ENCODE results near the gene RARA. TPM values are rescaled to one million over a fixed set of nuclear protein-coding genes. Genes with fewer than 3 reads are reported as not detected.

Gene RARA
- total RNA-seq, 1 experiment from 2014 or later = 11.4 TPM

DNA sequence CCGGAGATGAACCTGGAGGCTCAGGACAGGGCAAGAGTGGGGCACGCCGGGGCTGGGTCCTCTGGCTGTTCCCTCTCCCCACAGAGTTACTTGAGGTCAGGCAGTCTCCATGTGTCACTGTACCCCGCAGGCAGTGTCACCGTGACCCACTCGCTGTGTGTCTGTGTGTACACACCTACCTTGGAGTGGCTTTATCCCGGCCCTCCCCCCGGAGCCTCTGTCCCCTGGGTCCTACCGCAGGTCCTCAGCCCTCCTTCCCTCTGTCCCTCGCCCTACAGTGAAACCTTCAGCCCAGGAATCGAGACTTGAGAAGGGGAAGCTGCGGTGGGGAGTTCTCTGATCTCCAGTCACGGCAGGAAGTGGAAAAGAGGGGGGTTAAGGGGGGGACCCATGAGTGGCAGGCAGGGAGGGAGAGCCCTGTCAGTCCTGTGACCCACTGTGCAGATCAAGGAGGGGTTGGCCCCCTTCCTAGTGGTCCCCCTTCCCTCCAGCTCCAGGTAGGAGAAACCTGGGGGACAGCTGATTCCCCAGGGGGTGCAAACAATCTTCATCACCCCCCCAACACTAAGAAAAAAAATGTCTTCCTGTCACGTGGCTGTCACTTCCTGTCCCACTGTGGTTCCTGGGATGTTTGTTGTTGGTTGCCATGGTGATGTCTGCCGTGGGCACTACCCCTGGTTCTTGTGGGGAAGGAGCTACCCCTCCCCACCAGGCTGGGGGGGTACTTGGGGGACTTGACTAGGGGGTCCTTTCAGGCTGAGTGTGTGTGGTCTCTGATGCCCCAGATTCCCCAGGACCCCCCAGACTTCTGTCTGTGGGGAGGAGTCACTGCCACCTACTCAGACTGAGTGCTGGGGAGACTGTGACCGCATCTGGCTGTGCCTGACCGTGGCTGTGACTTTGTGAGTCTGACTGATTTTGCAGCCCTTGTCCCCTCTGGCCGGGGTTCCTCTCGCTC lies 13.7 kb downstream of the RARA start:
- in situ Hi-C loops (cut with HindIII; ENCODE audit: low pct_unique_long_range_greater_than_20kb, low sequenced_read_pairs) = no loop called here
- peak; percentile 72 for DNase-seq (ENCODE audit: low read depth)

DNA sequence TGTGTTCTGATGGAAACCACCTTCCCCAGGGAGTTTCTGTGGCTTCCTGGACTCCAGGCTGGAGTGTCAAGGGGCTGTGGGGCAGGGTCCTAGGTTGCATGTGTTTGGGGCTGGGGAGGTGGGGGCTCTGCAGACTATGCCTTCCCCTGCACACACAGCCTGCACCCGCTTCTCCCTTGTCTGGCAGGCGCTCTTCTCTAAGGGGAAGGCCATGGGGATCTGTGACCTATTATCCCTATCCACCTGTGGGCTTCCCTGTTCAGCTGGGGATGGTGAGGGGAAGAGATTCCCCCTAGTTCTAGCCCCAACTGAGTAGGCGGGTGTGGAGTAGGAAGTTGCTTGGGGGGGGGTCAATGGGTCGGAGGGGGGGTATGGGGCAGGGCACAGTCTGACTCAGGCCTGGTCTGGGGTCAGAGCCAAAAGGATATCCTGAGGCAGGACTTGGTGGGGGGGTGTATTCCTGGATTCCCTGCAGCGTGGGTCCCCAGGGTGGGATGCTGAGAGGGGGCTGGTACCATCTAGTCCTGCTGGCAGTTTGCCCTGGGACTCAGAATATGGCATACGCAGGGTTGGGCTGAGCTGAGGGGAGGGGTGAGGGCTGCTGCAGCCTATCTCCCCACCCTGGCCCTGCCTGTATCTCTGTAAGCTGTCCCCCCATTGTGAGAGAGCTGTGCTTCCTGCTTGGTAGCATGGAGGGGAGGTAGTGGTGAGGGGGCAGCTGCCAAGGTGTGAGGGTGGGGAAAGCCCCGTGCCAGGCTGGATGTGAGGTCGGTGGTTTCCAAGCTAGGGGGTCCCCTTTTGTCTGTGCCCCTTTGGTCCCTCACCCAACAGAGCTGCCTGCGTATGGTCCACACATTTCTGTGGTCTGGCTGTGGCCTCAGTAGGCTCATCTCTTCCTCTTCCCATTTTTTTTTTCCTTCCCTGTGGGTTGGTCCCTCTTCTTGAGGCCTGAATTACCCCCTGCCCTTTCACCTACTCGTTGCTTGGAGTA lies 14.7 kb downstream of the RARA start:
- in situ Hi-C loops (cut with HindIII; ENCODE audit: low pct_unique_long_range_greater_than_20kb, low sequenced_read_pairs) = no loop called here
- DNase-seq (ENCODE audit: low read depth) = no peak

DNA sequence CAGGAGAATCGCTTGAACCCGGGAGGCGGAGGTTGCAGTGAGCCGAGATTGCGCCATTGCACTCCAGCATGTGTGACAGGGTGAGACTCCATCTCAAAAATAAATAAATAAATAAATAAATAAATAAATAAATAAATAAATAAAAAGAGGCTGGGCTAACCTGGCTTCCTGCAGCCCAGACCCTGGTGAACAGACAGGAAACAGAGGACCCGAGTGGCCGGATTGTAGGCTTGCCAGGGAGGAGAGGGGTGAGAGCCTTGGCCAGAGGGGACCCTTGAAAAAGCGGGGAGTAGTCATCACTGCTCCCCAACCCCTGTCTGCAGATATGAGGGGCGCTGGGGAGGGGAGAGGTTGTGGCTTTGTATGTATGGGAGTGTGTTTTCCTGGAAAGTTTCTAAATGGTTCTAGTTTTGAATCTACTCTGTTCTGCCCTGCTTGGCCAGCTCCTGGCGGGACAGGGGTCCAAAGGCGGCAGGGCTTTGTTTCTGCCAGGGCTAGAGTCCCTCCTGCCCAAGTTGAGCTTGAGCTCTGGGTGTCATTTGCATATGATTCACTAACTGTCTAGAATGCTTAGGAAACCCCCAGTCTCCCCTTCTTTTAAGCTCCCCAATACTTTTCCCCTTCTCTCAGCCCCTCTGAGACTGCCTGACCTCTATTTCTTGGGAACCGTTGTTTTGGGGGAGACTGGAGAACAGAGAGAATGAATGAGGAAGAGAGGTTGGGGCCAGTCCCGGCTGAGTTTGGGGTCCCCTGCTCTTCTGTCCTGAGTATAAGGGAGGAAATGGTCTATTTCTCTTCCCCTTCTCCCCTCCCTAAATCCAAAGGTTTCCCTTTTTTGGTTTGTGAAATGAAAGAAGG lies 16.4 kb downstream of the RARA start:
- no peak for DNase-seq (ENCODE audit: low read depth)
- in situ Hi-C loops (cut with HindIII; ENCODE audit: low pct_unique_long_range_greater_than_20kb, low sequenced_read_pairs) = no loop called here

DNA sequence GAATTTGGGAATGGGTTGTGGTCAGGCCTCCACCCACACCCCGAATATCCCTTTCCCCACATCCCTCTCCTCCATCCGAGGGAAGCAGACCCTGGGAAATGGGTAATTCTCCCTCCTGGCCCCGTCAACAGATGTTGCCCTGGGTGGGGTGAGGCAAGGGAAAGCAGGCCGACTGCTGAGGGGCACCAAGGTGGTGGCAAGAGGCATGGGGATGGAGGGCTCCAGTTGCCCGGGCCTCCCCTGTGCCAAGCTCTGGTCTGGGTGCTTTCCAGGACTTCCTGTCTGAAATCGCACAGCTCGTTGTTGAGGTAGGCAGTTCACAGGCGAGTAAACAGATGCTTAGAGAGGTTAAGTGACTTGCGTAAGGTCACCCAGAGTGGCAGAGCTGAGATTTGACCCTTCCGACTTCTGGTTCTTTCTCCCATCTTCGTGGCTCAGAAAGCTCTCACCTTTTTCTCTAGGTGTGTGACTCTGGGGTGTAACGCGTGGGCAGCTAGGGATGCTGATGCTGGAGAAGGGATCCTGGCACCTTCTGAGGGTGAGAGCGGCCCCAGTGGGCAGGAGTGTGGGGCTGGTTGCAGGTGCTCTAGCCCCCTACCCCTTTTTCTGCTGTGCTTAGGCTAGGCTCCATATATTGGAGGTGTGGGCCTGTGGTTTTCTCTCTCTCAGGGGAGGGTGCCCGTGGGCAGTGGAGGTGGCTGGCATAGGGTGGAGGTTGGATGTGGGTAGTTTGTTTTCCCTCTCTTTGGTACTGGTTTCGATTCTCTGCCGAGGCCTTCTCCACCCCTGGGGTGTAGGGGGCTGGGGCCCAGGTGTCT lies 17.2 kb downstream of the RARA start:
- DNase-seq (ENCODE audit: low read depth) = no peak
- in situ Hi-C loops (cut with HindIII; ENCODE audit: low pct_unique_long_range_greater_than_20kb, low sequenced_read_pairs) = no loop called here

DNA sequence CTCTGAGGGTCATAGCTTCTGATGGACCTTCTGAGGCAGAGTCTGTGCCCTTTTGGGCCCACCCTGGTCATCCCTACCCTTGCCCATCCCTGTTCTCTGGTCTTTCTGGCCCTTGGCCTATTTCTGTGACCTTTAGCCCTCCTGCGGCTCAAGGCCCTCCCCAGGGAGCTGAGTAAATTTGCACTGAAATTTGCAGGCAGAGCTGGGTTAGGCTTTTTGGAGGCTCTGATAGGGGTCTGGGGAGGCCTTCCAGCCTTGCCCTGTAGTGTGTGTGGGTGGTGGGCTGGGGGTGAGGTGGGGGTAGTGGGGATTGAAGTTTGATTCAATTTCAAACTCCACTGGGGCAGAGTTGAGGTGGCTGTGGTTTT lies 17.8 kb downstream of the RARA start:
- no peak for DNase-seq (ENCODE audit: low read depth)
- in situ Hi-C loops (cut with HindIII; ENCODE audit: low pct_unique_long_range_greater_than_20kb, low sequenced_read_pairs) = no loop called here

DNA sequence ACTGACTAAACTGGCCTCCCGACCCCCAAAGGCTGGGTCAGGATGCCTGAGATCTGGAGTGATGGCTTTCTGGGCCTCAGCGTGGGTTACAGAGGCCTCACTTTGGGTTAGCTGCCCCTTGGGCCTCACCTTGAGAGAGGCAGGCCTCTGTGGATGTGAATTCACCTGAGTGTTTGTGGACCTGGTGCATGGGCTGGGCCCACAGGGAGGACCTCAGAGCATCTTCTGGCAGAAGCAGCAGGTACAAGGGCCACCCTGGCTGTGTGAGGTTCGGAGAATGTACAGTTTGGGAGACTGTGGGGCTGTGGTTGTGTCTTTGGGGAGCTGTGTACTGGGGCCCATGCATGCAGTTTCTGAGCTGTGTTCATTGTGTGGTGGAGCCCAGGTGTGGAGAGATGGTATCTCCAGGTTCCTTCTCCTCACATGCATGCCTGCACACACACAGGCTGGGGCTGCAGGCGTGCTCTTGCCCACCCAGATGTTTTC lies 18.3 kb downstream of the RARA start:
- in situ Hi-C loops (cut with HindIII; ENCODE audit: low pct_unique_long_range_greater_than_20kb, low sequenced_read_pairs) = no loop called here
- DNase-seq (ENCODE audit: low read depth) = no peak

DNA sequence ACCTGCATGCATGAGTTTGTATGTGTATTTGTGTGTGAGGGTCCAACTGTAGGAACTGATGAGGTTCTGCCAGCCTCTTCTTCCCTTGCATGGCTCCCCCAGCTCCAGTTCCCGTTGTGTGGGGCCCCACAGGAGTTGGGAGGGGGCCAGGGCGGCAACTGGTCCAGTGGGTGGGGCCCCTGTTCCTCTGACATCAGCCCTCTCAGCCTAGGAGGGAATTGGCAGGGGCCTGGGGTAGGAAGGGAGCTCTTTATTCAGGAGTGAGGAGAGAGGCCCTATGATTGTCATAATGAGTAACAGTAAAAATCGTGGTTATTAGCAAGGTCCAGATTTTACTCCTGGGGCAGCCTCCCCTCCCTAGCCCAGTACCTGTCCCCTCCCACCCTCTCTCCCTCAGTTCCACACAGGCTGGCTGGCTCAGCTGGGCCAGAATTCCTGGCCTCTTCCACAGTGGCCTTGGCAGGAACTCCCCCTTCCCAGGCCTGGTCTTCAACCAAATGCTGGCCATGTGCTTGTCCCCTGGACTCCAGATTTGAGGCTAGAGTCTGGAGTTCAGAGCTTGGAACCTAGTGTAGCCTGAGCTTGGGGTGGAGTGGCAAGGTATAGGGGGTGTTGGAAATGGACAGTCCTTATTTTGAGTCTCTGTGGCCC lies 18.9 kb downstream of the RARA start:
- in situ Hi-C loops (cut with HindIII; ENCODE audit: low pct_unique_long_range_greater_than_20kb, low sequenced_read_pairs) = no loop called here
- DNase-seq (ENCODE audit: low read depth) = no peak

DNA sequence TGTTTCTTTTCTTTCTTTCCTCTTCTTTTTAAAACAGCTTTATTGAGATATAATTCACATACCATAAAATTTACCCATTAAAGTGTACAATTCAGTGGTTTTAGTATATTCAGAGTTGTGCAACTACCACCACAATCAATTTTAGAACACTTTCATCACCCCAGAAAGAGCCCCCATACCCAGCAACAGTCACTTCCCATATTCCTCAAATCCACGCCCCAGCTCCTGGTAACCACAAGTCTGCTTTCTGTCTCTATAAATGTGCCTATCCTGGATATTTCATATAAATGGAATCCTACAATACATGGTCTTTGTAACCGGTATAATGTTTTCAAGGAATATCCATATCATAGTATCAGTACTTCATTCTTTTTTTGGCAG lies 19.4 kb downstream of the RARA start:
- in situ Hi-C loops (cut with HindIII; ENCODE audit: low pct_unique_long_range_greater_than_20kb, low sequenced_read_pairs) = no loop called here
- no peak for DNase-seq (ENCODE audit: low read depth)

DNA sequence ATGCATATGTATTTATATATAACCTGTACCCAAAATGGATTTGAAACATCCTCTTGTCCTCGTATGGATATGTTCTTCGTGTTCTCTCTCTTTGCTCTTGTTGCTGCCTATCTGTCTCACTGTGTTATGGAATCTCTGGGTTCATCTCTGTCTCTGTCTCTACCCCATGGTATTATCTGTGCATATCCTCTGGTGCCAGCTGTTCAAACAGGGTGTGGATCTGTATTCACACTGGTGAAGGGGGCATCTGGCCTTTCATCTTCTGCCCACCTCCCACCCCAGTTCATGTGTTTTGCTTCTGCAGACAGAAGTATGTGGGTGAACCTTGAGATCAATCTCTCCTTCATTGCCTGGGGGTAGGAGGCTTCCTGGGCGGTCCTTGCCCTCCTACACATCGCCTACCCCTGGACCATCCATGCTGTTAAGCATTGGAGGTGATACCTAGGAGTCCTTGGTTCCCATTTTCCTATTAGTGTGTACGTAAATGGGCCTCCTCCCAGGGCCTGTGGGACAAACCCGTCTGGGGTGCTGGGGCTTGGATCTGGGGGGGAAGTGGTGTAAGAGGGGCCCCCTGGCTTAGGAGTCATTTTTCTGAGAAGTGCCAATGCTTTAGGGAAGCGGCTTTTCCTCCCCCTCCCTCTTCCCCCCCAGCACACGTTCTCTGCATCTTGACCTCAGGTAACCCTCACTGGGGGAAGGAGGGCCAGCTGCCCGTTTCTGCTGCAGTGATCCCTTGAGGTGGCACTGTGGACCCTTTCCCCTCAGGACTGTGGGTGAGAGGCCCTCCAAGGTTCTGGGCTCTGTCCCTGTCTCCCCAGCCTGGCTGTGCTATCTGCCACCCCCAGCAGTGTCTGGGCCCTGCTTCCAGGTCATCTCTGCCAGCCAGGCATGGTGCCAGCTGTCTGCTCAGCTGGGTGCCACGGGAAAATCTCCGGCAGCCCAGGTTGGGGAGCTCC lies 21.1 kb downstream of the RARA start:
- in situ Hi-C loops (cut with HindIII; ENCODE audit: low pct_unique_long_range_greater_than_20kb, low sequenced_read_pairs) = no loop called here
- DNase-seq (ENCODE audit: low read depth) = no peak

DNA sequence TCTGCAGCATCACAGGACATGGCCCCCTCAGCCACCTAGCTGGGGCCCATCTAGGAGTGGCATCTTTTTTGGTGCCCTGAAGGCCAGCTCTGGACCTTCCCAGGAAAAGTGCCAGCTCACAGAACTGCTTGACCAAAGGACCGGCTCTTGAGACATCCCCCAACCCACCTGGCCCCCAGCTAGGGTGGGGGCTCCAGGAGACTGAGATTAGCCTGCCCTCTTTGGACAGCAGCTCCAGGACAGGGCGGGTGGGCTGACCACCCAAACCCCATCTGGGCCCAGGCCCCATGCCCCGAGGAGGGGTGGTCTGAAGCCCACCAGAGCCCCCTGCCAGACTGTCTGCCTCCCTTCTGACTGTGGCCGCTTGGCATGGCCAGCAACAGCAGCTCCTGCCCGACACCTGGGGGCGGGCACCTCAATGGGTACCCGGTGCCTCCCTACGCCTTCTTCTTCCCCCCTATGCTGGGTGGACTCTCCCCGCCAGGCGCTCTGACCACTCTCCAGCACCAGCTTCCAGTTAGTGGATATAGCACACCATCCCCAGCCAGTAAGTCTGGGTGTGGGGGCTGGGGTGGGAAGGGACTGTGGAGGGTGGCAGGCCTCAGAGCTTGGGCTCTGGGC lies 22.0 kb downstream of the RARA start:
- in situ Hi-C loops (cut with HindIII; ENCODE audit: low pct_unique_long_range_greater_than_20kb, low sequenced_read_pairs) = no loop called here
- DNase-seq (ENCODE audit: low read depth) = no peak

DNA sequence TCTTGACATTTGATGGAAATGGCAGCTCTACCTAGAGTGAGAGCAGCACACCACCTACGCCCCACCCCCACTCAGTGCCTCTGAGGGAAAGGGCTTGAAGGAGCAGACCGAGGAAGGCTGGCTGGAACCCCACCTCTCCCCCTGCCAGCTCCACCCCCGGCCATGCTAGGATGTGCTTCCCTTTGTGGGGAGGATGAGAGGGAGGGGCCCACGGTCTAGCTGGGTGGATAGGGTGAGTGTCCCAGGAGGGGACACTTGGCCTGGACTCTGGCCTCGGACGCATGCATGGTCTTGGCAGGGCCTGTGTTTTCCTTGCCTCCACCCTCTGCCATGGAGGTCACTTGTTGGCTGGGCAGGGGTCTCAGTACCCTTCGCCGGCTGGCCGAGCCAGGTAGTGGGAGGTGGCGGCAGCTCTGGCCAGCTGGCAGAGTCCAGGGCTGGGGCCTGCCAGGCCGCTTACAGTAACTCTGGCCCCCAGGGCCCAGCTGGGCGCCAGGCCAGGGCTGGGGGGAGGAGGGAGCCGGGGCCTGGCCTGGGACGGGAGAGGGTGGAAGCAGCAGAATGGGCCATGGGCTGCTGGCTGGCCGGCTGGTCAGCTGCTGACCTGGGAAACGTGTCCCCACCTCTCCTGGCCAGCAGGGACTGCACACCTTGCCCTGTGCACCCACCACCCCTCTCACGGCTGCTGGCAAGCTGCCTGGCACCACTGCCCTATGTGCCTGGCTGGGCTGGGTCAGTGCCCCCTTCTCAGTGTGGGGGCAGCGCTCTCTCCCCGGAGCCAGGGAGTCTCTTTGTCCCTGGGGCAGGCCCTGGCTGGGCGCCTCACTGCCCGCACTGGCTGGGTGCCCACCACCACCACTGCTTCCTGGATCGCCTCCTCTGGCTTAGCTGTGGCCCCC lies 23.0 kb downstream of the RARA start:
- DNase-seq (ENCODE audit: low read depth) = peak; percentile 57
- in situ Hi-C loops (cut with HindIII; ENCODE audit: low pct_unique_long_range_greater_than_20kb, low sequenced_read_pairs) = no loop called here

DNA sequence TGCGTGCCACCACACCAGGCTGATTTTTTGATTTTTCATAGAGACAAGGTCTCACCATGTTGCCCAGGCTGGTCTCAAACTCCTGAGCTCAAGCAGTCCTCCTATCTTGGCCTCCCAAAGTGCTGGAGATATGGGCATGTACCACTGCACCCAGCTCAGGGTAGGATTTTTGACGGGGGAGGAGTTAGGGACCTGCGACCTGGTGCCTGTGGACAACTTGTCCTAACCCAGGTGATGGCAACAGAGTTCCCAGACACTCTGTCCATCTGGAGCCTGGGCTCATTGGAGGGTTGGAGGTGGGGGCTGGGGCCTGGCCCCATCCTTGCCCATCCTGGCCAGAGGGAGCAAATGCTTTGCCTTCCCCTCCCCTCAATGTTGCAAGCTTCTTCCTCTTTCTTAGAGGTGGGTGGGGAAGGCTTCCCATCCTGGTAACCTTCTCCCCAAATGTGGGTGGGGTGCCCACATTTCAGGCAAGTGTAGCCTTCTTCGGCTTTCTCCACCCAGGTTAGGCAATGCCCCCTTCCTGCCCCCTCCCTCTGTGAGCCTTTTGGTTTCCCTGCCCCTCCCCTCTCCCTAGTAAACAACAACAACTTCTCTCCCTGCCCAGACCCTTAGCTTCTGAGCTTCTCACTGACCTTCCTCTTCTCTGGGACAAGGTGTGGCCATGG lies 24.9 kb downstream of the RARA start:
- in situ Hi-C loops (cut with HindIII; ENCODE audit: low pct_unique_long_range_greater_than_20kb, low sequenced_read_pairs) = no loop called here

DNA sequence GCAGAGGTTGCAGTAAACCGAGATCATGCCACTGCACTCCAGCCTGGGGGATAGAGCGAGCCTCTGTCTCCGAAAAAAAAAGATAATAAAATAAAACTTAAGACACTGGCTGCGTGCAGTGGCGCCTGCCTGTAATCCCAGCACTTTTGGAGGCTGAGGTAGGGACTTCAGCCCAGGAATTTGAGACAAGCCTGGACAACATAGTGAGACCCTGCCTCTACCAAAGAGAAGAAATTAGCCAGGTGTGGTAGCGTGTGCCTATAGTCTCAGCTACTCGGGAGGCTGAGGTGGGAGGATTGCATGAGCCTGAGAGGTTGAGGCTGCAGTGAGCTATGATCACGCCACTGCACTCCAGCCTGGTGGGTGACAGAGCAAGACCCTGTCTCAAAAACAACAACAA lies 26.6 kb downstream of the RARA start:
- DNase-seq (ENCODE audit: low read depth) = no peak
- in situ Hi-C loops (cut with HindIII; ENCODE audit: low pct_unique_long_range_greater_than_20kb, low sequenced_read_pairs) = no loop called here

More for the DNA sequence above, 24.9 kb downstream of the RARA start:
- DNase-seq (ENCODE audit: low read depth) = no peak

DNA sequence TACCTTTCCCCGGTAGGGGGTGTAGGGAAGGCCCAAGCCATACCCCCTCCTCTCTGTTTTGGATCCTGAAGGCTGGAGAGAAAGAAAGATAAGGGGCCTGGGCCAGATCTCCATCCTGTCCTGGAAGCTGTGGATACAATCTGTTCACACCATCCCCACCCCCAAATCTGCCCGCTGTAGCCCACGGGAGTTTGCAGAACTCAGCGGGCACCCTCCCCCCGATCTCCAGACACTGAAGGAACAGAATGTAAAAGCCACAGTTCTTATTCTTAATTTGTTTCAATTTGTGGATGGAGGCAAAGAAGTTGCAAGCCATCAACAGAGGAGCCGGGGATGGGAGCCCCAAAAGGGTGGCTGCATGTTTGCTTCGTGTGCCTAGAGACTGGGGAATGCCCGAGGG lies 28.4 kb downstream of the RARA start:
- DNase-seq (ENCODE audit: low read depth) = no peak
- in situ Hi-C loops (cut with HindIII; ENCODE audit: low pct_unique_long_range_greater_than_20kb, low sequenced_read_pairs) = no loop called here

All from Caki2 (cell line).